B cell (primary cell): ENCODE results near the gene GALM.

ENCODE experiments used
- EZH2 ChIP-seq: IDR thresholded peaks from 2 replicates; pipeline ENCODE4 v1.6.1; 2012; ENCODE audit warnings: borderline replicate concordance, low read depth, mild to moderate bottlenecking, moderate library complexity, low read length; ENCODE audit not compliant: insufficient read depth, poor library complexity, severe bottlenecking
- TF ChIP-seq, protein P1 (sequence below): fragments of 200-600 bp; IDR thresholded peaks from one replicate; pipeline ENCODE4 v1.8.0; 2022; ENCODE audit warnings: antibody characterized with exemption, mild to moderate bottlenecking

GRCh38 chr2:38734299-38735058 lies 68.6 kb downstream of the GALM start:
- TF ChIP-seq, protein P1, sequence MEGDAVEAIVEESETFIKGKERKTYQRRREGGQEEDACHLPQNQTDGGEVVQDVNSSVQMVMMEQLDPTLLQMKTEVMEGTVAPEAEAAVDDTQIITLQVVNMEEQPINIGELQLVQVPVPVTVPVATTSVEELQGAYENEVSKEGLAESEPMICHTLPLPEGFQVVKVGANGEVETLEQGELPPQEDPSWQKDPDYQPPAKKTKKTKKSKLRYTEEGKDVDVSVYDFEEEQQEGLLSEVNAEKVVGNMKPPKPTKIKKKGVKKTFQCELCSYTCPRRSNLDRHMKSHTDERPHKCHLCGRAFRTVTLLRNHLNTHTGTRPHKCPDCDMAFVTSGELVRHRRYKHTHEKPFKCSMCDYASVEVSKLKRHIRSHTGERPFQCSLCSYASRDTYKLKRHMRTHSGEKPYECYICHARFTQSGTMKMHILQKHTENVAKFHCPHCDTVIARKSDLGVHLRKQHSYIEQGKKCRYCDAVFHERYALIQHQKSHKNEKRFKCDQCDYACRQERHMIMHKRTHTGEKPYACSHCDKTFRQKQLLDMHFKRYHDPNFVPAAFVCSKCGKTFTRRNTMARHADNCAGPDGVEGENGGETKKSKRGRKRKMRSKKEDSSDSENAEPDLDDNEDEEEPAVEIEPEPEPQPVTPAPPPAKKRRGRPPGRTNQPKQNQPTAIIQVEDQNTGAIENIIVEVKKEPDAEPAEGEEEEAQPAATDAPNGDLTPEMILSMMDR: no peak
- no peak for TF ChIP-seq EZH2
